Erythroblast (primary cell): Measurements from ENCODE around the gene SCN3A.

Experiments used
- GATA1 ChIP-seq: IDR thresholded peaks from 2 replicates; pipeline ENCODE4 v1.6.1; 2011; ENCODE audit warnings: low read depth, mild to moderate bottlenecking, control low read depth, low read length, moderate library complexity
- POLR2A ChIP-seq: IDR thresholded peaks from 2 replicates; pipeline ENCODE4 v1.6.1; 2011; ENCODE audit warnings: mild to moderate bottlenecking, low read length

GRCh38 chr2:165224941-165225340 lies 21.1 kb upstream of the SCN3A start:
- TF ChIP-seq GATA1 (no peak), POLR2A (no peak)
